Measurements from ENCODE around the gene IRF2BP1. TPM values are rescaled to one million over a fixed set of nuclear protein-coding genes. Genes with fewer than 3 reads are reported as not detected.

IRF2BP1 gene
- total RNA-seq, 4 donors from 2014 or later, result 22.4 to 58.7 (median 44.2) TPM

DNA sequence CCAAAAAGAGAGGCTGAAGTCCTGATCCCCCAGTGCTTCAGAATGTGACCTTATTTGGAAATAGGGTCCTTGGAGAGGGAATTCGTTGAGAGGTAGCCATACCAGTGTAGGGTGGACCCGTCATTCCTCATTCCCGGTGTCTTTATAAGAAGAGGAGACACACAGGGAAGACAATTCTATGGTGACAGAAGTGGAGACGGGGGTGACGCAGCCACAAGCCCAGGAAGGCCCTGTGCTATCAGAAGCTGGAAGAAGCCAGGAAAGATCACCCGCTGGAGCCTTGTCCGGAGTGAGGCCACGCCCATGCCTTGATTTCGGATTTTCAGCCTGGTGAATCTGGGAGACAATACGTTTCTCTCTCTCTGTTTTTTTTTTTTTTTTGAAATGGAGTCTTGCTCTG is 19.1 kb upstream of the IRF2BP1 start:
- Histone ChIP-seq H3K27ac (replicated peaks in 1 of 4) (no peak overlapping the region), H3K4me3 (no peak overlapping the region), H3K4me1 (peaks cover 18 to 31% (median 29%) of the 10 kb centered on the region in 4 donors), H3K36me3 (peaks cover 0 to under 1% (median 0%) of the 10 kb centered on the region in 4 donors), H3K27me3 (peaks cover 0 to 8% (median 2%) of the 10 kb centered on the region in 4 donors), H3K9me3 (no peaks in the 10 kb centered on the region)
- TF ChIP-seq, protein P1, sequence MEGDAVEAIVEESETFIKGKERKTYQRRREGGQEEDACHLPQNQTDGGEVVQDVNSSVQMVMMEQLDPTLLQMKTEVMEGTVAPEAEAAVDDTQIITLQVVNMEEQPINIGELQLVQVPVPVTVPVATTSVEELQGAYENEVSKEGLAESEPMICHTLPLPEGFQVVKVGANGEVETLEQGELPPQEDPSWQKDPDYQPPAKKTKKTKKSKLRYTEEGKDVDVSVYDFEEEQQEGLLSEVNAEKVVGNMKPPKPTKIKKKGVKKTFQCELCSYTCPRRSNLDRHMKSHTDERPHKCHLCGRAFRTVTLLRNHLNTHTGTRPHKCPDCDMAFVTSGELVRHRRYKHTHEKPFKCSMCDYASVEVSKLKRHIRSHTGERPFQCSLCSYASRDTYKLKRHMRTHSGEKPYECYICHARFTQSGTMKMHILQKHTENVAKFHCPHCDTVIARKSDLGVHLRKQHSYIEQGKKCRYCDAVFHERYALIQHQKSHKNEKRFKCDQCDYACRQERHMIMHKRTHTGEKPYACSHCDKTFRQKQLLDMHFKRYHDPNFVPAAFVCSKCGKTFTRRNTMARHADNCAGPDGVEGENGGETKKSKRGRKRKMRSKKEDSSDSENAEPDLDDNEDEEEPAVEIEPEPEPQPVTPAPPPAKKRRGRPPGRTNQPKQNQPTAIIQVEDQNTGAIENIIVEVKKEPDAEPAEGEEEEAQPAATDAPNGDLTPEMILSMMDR (IDR thresholded peaks at IDR 0.05), result no peak
- no peak for TF ChIP-seq EP300 (IDR thresholded peaks at IDR 0.05)
- TF ChIP-seq POLR2AphosphoS5 (IDR thresholded peaks at IDR 0.05), result no peak
- TF ChIP-seq POLR2A (IDR thresholded peaks at IDR 0.05; ENCODE audit: low read depth), result no peak
- DNase-seq (ENCODE audit: extremely low spot score), result no peak
- intact Hi-C loops (cut with DNase I), result loop anchor here (10.0 kb wide), 1 partner anchor 90 kb away; the partner anchor contains the start of gene CCDC61
- 85% methylated on average over 10 of the region's 10 CpGs for WGBS

DNA sequence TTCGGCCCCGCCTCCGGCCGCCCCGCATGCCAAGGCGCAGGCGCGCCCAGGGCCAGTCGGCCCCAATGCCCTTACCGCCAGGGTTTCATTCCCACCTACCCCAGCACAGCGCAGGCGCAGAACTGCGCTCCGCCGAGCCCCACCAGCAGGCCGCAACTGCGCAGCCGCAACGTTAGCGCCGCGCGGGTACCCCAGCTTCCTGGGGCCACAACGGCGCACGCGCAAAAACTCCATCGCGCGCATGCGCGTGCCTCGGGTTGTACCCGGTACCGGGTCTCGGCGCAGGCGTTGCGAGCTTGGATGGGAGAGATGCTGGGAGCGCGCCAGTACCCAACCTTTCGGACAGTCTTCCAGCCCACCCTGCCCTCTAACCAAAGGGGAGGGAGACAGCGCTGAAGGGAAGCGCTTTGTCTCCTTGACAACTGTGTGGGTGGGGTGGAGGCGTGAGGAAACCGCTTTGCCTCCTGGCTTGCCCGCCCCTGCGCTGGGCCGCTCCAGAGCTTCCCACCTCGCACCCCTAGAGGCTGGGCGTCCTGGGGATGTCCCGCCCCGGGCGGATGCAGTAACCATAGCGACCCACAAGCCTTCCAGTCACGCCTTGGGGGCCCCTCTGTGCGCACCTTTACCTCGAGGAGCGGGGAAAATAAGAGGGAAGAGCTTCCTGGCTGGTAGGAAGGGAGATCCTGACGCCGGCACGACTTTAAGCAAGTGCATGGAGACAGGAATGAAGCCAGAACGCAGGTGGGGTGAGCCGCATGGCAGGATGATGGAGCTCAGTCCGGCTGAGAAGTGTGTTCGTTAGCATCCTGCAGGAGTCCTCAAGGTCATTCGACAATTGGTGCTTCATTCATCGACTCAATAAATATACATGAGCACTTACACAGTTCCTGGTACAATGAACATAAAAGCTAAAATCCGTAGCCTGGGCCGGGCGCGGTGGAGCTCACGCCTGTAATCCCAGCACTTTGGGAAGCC is 17.0 kb upstream of the IRF2BP1 start:
- peak; percentile 94 to 96 for TF ChIP-seq POLR2AphosphoS5 (IDR thresholded peaks at IDR 0.05)
- no peak for TF ChIP-seq EP300 (IDR thresholded peaks at IDR 0.05)
- TF ChIP-seq POLR2A (IDR thresholded peaks at IDR 0.05; ENCODE audit: low read depth), result peak; percentile 25
- intact Hi-C loops (cut with DNase I), result loop anchor here (10.0 kb wide), 1 partner anchor 92 kb away; the partner anchor contains the start of gene CCDC61
- peak overlapping the region; percentile 75 to 83 (median 80) for H3K27ac ChIP-seq (replicated peaks in 1 of 4)

GRCh38 chr19:45901912-45902650 is 16.1 kb upstream of the IRF2BP1 start, which contains the start of gene MYPOP:
MYPOP (minus strand) TSS chr19:45902613; CDS start chr19:45901773, 840 bp downstream.
- no peak for TF ChIP-seq EP300 (IDR thresholded peaks at IDR 0.05)
- TF ChIP-seq POLR2AphosphoS5 (IDR thresholded peaks at IDR 0.05), result no peak
- TF ChIP-seq POLR2A (IDR thresholded peaks at IDR 0.05; ENCODE audit: low read depth), result no peak
- TF ChIP-seq, protein P1 (IDR thresholded peaks at IDR 0.05), result no peak
- Histone ChIP-seq H3K27me3 (peaks cover 0 to 4% (median under 1%) of the 10 kb centered on the region in 4 donors), H3K36me3 (peaks cover 18 to 29% (median 28%) of the 10 kb centered on the region in 4 donors), H3K9me3 (no peaks in the 10 kb centered on the region), H3K4me1 (peaks cover 18 to 34% (median 30%) of the 10 kb centered on the region in 4 donors), H3K27ac (replicated peaks in 1 of 4) (peak within 1 kb of the TSS; percentile 75 to 83 (median 80)), H3K4me3 (peak within 1 kb of the TSS; percentile 70 to 82 (median 72))
- 1% methylated on average over 39 of the region's 47 CpGs for WGBS
- no peak for DNase-seq (ENCODE audit: extremely low spot score)
- intact Hi-C loops (cut with DNase I), result loop anchor here (10.0 kb wide), 1 partner anchor 93 kb away; the partner anchor contains the start of gene CCDC61

More for the DNA sequence above, 17.0 kb upstream of the IRF2BP1 start:
- no peaks in the 10 kb centered on the region for H3K9me3 ChIP-seq
- peaks cover 0 to 8% (median 2%) of the 10 kb centered on the region in 4 donors for H3K27me3 ChIP-seq
- peaks cover 17 to 22% (median 21%) of the 10 kb centered on the region in 4 donors for H3K36me3 ChIP-seq
- 4% methylated on average over 27 of the region's 73 CpGs for WGBS
- H3K4me1 ChIP-seq, result peaks cover 18 to 34% (median 30%) of the 10 kb centered on the region in 4 donors
- DNase-seq (ENCODE audit: extremely low spot score), result peak; percentile 97
- peak overlapping the region; percentile 70 to 82 (median 72) for H3K4me3 ChIP-seq

DNA sequence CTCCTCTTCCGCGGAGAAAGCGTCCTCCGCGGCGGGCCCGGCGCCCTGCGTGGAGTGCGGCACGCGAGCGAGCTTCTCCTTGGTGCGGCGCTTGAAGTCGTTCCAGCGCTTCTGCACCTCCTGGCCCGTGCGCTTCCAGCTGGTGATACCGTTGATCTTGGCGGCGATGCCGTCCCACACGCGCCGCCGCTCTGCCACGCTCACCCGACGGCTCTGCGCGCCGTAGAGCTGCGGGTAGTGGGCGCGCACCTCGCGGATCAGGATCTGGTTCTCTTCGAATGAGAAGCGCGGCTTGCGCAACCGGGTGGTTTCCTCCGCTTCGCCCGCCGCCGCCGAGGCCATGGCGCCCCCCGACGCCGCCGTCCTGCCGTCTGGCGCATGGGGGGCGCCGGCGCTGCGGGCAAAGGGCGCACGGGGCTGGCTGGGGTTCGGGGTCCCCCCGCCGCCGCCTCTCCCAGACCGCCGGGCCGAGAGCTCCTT is 15.5 kb upstream of the IRF2BP1 start:
- H3K27me3 ChIP-seq, result peaks cover 0 to 4% (median 0%) of the 10 kb centered on the region in 4 donors
- intact Hi-C loops (cut with DNase I), result loop anchor here (10.0 kb wide), 1 partner anchor 93 kb away; the partner anchor contains the start of gene CCDC61
- no peak for DNase-seq (ENCODE audit: extremely low spot score)
- H3K4me1 ChIP-seq, result peaks cover 18 to 34% (median 30%) of the 10 kb centered on the region in 4 donors
- WGBS, result no CpG with 5 or more reads among the region's 69 CpGs
- peak overlapping the region; percentile 70 to 82 (median 72) for H3K4me3 ChIP-seq
- peak in 1 of 2 donors; percentile 4 for TF ChIP-seq POLR2AphosphoS5 (IDR thresholded peaks at IDR 0.05)
- TF ChIP-seq, protein P1 (IDR thresholded peaks at IDR 0.05), result no peak
- H3K36me3 ChIP-seq, result peaks cover 18 to 33% (median 31%) of the 10 kb centered on the region in 4 donors
- H3K27ac ChIP-seq (replicated peaks in 1 of 4), result peak overlapping the region; percentile 67 to 79 (median 74)
- no peaks in the 10 kb centered on the region for H3K9me3 ChIP-seq

Measured in esophagus muscularis mucosa (tissue), 4 donors.